K562 (cell line): ENCODE results near the gene RELA. TPM values are rescaled to one million over a fixed set of nuclear protein-coding genes. Genes with fewer than 3 reads are reported as not detected.

Source experiments
- ADNP ChIP-seq: fragments of 200-800 bp; sonication (Bioruptor generic); IDR thresholded peaks from 2 replicates; pipeline ENCODE4 v1.6.1; 2016; ENCODE audit warnings: missing genetic modification characterization, missing compliant biosample characterization
- BRF2 ChIP-seq: IDR thresholded peaks from 3 replicates; pipeline ENCODE4 v1.6.1; 2011; ENCODE audit warnings: borderline replicate concordance, mild to moderate bottlenecking; ENCODE audit not compliant: insufficient read length, insufficient read depth
- CBFB ChIP-seq: sonication (generic); formaldehyde crosslinking; IDR thresholded peaks from 2 replicates; pipeline ENCODE4 v1.4.0; 2020; ENCODE audit warnings: mild to moderate bottlenecking, missing genetic modification reagents
- CBX2 ChIP-seq: fragments of 200-600 bp; sonication (generic); IDR thresholded peaks from one replicate; pipeline ENCODE4 v1.6.1; 2012; ENCODE audit warnings: mild to moderate bottlenecking, low read length, inconsistent platforms; ENCODE audit not compliant: insufficient read depth, poor library complexity, severe bottlenecking
- CUX1 ChIP-seq: fragments of 200-800 bp; sonication (Bioruptor generic); IDR thresholded peaks from 2 replicates; pipeline ENCODE4 v1.6.1; 2016; ENCODE audit warnings: missing genetic modification characterization, missing compliant biosample characterization
- E4F1 ChIP-seq: fragments of 250-450 bp; sonication (Bioruptor Pico); IDR thresholded peaks from 2 replicates; pipeline ENCODE4 v1.5.0; 2021; ENCODE audit warnings: mild to moderate bottlenecking, borderline replicate concordance
- EGR1 ChIP-seq: fragments of 450-650 bp; conservative IDR thresholded peaks from 2 replicates; pipeline ENCODE4 v1.6.1; 2017; ENCODE audit warnings: mild to moderate bottlenecking
- NFIC ChIP-seq: fragments of 450-650 bp; IDR thresholded peaks from 2 replicates; pipeline ENCODE4 v1.6.1; 2017; ENCODE audit warnings: mild to moderate bottlenecking, inconsistent platforms
- PHF21A ChIP-seq: fragments of 450-650 bp; IDR thresholded peaks from 2 replicates; pipeline ENCODE4 v1.6.1; 2017; ENCODE audit warnings: low read depth, borderline replicate concordance
- RNF2 ChIP-seq: sonication (generic); IDR thresholded peaks from 2 replicates; pipeline ENCODE4 v1.6.1; 2016
- SNRNP70 ChIP-seq: fragments of 200-400 bp; formaldehyde crosslinking; optimal IDR thresholded peaks from 2 replicates; pipeline ENCODE3; 2017; ENCODE audit warnings: low read depth, low read length
- SRSF3 ChIP-seq: fragments of 200-400 bp; formaldehyde crosslinking; IDR thresholded peaks from 2 replicates; pipeline ENCODE4 v1.6.1; 2016; ENCODE audit warnings: mild to moderate bottlenecking, low read length, moderate library complexity; ENCODE audit not compliant: insufficient read depth
- STAT5B ChIP-seq: fragments of 250-450 bp; sonication (Bioruptor Pico); IDR thresholded peaks from 2 replicates; pipeline ENCODE4 v1.8.0; 2021; ENCODE audit warnings: mild to moderate bottlenecking, inconsistent platforms
- ZNF121 ChIP-seq: sonication (generic); formaldehyde crosslinking; conservative IDR thresholded peaks from 2 replicates; pipeline ENCODE4 v1.8.0; 2022; ENCODE audit warnings: missing genetic modification reagents
- polyA plus RNA-seq, 8 experiments: library from polyadenylated mRNA; depleted of rRNA in 4 of 8; stranded (reverse) in 5 of 8; unstranded in 3 of 8; fragments of >200 nt; fragmentation: Nextera tagmentation in 2 of 8; fragmentation: Illumina TruSeq in 1 of 8; extraction: Ambion mirVana in 2 of 8; extraction: Trizol in 1 of 8; gene quantifications; 2 replicates each; pipeline versions ENCODE4 v1.2.1 to v1.2.3, GENCODE V29; 2011 to 2014; ENCODE audit warnings: inconsistent platforms in 1 of 8, missing spikeins in 1 of 8
- total RNA-seq, 7 experiments: library from RNA; depleted of rRNA in 6 of 7; stranded (reverse); fragments of >200 nt in 6 of 7; fragmentation: Illumina TruSeq in 2 of 7; extraction: Trizol in 2 of 7; gene quantifications; 2 replicates each; pipeline versions ENCODE4 v1.2.1 to v1.2.3, GENCODE V29; 2011 to 2021; ENCODE audit warnings: low replicate concordance in 1 of 7

RELA gene
- total and polyA plus RNA-seq, 9 of the 15 experiments (the other 6 are each of a cell fraction or from before 2014, with no cell fraction given), result 6.0 to 67.4 (median 20.6) TPM

GRCh38 chr11:65701686-65702085, 39.0 kb upstream of the RELA start (continued):
- TF ChIP-seq BRF2 (no peak), NFIC (no peak), CUX1 (no peak), PHF21A (no peak), SNRNP70 (no peak), SRSF3 (no peak), CBX2 (peak; percentile 20), RNF2 (no peak), STAT5B (no peak), ZNF121 (CRISPR knock-in tag) (peak; percentile 63), E4F1 (CRISPR knock-in tag) (no peak), EGR1 (no peak), CBFB (CRISPR knock-in tag) (no peak), ADNP (tag) (no peak)
